BLaER1 treated with 17β-estradiol and CSF1 and Interleukin-3, amounts not matched to agents 10 nM and 100 nM (cell line): ENCODE results near the gene ZNF532.

Experiments used
- H3K27ac ChIP-seq, 11 experiments: shearing (Covaris generic); formaldehyde crosslinking; 2 replicates each; pipeline ENCODE4 v1.8.1; 2022
- H3K27me3 ChIP-seq, 11 experiments: shearing (Covaris generic); formaldehyde crosslinking; 2 replicates each; pipeline ENCODE4 v1.8.1; 2022
- H3K36me3 ChIP-seq, 11 experiments: shearing (Covaris generic); formaldehyde crosslinking; 2 replicates each; pipeline ENCODE4 v1.8.1; 2022
- H3K4me1 ChIP-seq, 10 experiments: shearing (Covaris generic); formaldehyde crosslinking; 2 replicates each; pipeline ENCODE4 v1.8.1; 2022
- H3K4me2 ChIP-seq, 11 experiments: shearing (Covaris generic); formaldehyde crosslinking; 2 replicates each; pipeline ENCODE4 v1.8.1; 2022
- H3K4me3 ChIP-seq, 10 experiments: shearing (Covaris generic); formaldehyde crosslinking; 2 replicates each; pipeline ENCODE4 v1.8.1; 2022
- H3K9ac ChIP-seq, 11 experiments: shearing (Covaris generic); formaldehyde crosslinking; 2 replicates each; pipeline ENCODE4 v1.8.1; 2022
- H3K9me3 ChIP-seq, 11 experiments: shearing (Covaris generic); formaldehyde crosslinking; replicated peaks in 1 of 11; 2 replicates each; pipeline ENCODE4 v1.8.1; 2022
- H4K20me1 ChIP-seq, 11 experiments: shearing (Covaris generic); formaldehyde crosslinking; 2 replicates each; pipeline ENCODE4 v1.8.1; 2022
- Cebpa-rat ChIP-seq, 11 experiments: shearing (Covaris generic); IDR thresholded peaks; 2 replicates each; pipeline ENCODE4 v1.8.1; 2022

ZNF532 gene

DNA sequence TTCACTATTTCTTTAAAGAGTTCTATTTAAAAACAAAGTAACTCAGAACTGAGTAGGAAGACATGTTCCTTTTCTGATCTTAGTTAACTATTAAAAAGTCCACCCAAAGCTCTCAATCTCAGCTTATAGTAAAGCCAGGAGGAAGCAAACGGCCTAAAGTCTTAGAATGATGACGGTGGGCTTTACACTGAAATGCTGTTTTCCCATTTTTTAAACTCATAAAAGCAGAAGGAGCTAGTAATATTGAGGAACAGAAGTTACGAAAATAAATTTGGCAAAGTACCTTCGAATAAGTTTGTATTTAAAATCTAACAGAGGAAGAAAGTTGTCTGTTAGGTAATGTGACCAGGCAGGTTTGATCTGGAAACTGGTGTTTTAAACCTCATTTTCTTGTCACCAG lies 111.1 kb downstream of the ZNF532 start:
- no peak overlapping the region for H3K4me2 ChIP-seq
- H4K20me1 ChIP-seq, result no peaks in the 10 kb centered on the region
- peaks cover 0 to 9% (median 0%) of the 10 kb centered on the region in 10 experiments; a peak in 3 of 20 replicates for H3K4me1 ChIP-seq
- no peak overlapping the region for H3K4me3 ChIP-seq
- no peak overlapping the region for H3K27ac ChIP-seq
- H3K9me3 ChIP-seq, result no peaks in the 10 kb centered on the region
- H3K27me3 ChIP-seq, result no peaks in the 10 kb centered on the region
- no peak overlapping the region for H3K9ac ChIP-seq
- TF ChIP-seq Cebpa-rat (IDR thresholded peaks at IDR 0.05), result no peak
- no peaks in the 10 kb centered on the region for H3K36me3 ChIP-seq

DNA sequence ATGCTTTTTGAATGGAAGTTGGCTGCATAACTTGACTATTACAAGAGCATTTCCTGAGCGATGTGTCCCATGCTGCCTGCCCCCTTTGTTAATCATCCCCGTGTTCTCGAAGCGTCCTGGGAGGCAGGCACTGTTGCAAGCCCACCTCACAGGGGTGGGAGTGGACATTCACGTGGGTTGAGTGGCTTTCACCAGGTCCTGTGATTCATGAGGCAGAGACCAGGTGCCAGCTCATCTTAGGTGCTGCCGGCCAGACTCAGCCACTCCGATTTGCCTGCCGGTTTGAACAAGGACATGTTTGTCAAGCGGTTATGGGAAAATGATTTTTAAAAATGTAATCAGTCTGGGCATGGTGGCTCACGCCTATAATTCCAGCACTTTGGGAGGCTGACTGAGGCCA lies 112.5 kb downstream of the ZNF532 start:
- Histone ChIP-seq H3K4me2 (no peak overlapping the region), H3K4me3 (no peak overlapping the region), H3K4me1 (peaks cover 0 to 9% (median 0%) of the 10 kb centered on the region in 10 experiments; a peak in 3 of 20 replicates), H3K36me3 (no peaks in the 10 kb centered on the region), H3K27me3 (no peaks in the 10 kb centered on the region), H3K9me3 (no peaks in the 10 kb centered on the region), H3K9ac (no peak overlapping the region), H4K20me1 (no peaks in the 10 kb centered on the region), H3K27ac (no peak overlapping the region)
- no peak for TF ChIP-seq Cebpa-rat (IDR thresholded peaks at IDR 0.05)

- Histone ChIP-seq H3K27me3 (no peaks in the 10 kb centered on the region), H3K4me3 (no peak overlapping the region), H3K36me3 (no peaks in the 10 kb centered on the region), H3K4me1 (peaks cover 0 to 9% (median 0%) of the 10 kb centered on the region in 10 experiments; a peak in 3 of 20 replicates), H3K27ac (no peak overlapping the region), H3K4me2 (no peak overlapping the region), H3K9ac (no peak overlapping the region), H4K20me1 (no peaks in the 10 kb centered on the region), H3K9me3 (no peaks in the 10 kb centered on the region)
- TF ChIP-seq Cebpa-rat (IDR thresholded peaks at IDR 0.05), result no peak
Observed at GRCh38 chr18:58977801-58978200, 113.1 kb downstream of the ZNF532 start.

- no peak overlapping the region for H3K27ac ChIP-seq
- H3K9ac ChIP-seq, result no peak overlapping the region
- H3K4me2 ChIP-seq, result no peak overlapping the region
- H4K20me1 ChIP-seq, result no peaks in the 10 kb centered on the region
- no peaks in the 10 kb centered on the region for H3K9me3 ChIP-seq
- peaks cover 0 to 9% (median 0%) of the 10 kb centered on the region in 10 experiments; a peak in 3 of 20 replicates for H3K4me1 ChIP-seq
- no peak for TF ChIP-seq Cebpa-rat (IDR thresholded peaks at IDR 0.05)
- H3K27me3 ChIP-seq, result no peaks in the 10 kb centered on the region
- H3K4me3 ChIP-seq, result no peak overlapping the region
- no peaks in the 10 kb centered on the region for H3K36me3 ChIP-seq
Observed at GRCh38 chr18:58978916-58979315, 114.2 kb downstream of the ZNF532 start.

DNA sequence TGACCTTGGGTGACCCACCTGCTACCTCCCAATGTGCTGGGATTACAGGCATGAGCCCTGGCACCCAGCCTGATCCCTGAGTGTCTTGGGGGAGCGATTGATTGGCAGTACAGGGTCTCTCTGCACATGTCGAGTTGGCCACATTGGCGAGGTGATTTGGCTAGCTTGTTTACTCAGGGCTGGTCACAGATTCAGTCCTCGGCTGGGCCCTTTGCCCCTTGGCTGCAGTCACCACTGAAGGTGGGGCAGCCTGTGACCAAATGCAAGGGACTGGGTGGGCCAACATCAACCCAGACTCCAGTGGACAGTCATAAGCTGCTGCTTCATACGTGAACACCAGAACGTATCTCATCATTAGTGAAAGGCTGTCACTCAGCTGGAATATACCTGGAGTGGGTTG lies 114.9 kb downstream of the ZNF532 start:
- no peaks in the 10 kb centered on the region for H3K27me3 ChIP-seq
- no peak overlapping the region for H3K9ac ChIP-seq
- no peaks in the 10 kb centered on the region for H3K9me3 ChIP-seq
- peaks cover 0 to 9% (median 0%) of the 10 kb centered on the region in 10 experiments; a peak in 3 of 20 replicates for H3K4me1 ChIP-seq
- H3K4me3 ChIP-seq, result no peak overlapping the region
- no peak for TF ChIP-seq Cebpa-rat (IDR thresholded peaks at IDR 0.05)
- H3K27ac ChIP-seq, result no peak overlapping the region
- no peak overlapping the region for H3K4me2 ChIP-seq
- H4K20me1 ChIP-seq, result no peaks in the 10 kb centered on the region
- H3K36me3 ChIP-seq, result no peaks in the 10 kb centered on the region

GRCh38 chr18:58980991-58981390 lies 116.3 kb downstream of the ZNF532 start:
- Histone ChIP-seq H3K4me2 (no peak overlapping the region), H3K27me3 (no peaks in the 10 kb centered on the region), H3K4me1 (peaks cover 0 to 2% (median 0%) of the 10 kb centered on the region in 10 experiments; a peak in 3 of 20 replicates), H3K9me3 (no peaks in the 10 kb centered on the region), H3K27ac (no peak overlapping the region), H4K20me1 (no peaks in the 10 kb centered on the region), H3K4me3 (no peak overlapping the region), H3K36me3 (no peaks in the 10 kb centered on the region), H3K9ac (no peak overlapping the region)
- TF ChIP-seq Cebpa-rat (IDR thresholded peaks at IDR 0.05), result no peak

DNA sequence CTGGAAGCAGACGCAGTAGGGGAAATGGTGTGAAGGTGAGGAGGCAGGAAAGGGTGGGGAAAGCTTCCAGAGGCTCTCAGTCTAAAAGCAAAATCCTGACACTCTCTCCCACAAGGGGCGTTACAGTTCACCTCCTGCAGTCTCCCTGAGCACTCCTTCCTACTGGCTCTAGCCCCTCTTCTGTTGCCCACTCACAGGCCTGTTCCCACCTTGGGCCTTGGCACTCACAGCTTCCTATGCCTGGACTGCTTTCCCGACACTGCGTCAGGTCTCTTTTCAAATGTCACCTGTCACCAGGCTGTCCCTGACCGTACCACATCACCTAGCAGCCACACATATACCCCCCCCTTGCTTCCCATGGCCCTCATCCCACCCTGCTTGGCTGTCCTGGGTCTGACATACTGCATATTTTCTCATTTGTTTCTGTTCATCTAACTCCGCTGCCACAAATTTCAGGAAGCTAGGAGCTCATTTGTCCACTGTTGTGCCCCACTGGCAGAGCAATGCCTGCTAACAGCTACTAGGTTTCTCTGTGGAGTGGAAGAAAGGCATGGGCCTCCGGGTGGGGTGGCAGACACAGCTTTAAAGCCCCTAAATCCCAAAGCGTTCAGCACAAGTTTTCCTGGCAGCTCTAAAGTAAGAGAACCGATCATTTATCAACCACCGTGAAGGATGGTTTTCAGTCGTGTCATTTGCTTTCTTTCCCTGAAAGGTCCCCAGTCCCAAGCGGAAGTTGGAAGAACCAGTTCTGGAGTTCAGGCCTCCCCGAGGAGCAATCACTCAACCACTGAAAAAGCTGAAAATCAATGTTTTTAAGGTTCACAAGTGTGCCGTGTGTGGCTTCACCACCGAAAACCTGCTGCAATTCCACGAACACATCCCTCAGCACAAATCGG lies 118.8 kb downstream of the ZNF532 start:
- Histone ChIP-seq H3K27me3 (no peaks in the 10 kb centered on the region), H3K4me2 (no peak overlapping the region), H3K27ac (no peak overlapping the region), H3K36me3 (no peaks in the 10 kb centered on the region), H3K9ac (no peak overlapping the region), H3K4me1 (no peaks in the 10 kb centered on the region; a peak in 1 of 20 replicates), H3K4me3 (no peak overlapping the region), H3K9me3 (peaks cover under 1 to 15% (median 7%) of the 10 kb centered on the region in 11 experiments; a peak in 18 of 22 replicates), H4K20me1 (no peaks in the 10 kb centered on the region)
- TF ChIP-seq Cebpa-rat (IDR thresholded peaks at IDR 0.05), result no peak

- Histone ChIP-seq H4K20me1 (no peaks in the 10 kb centered on the region), H3K27me3 (no peaks in the 10 kb centered on the region), H3K27ac (no peak overlapping the region), H3K4me3 (no peak overlapping the region), H3K4me2 (no peak overlapping the region; a peak in 1 of 22 replicates), H3K9me3 (peaks cover 23 to 43% (median 31%) of the 10 kb centered on the region in 11 experiments), H3K36me3 (no peaks in the 10 kb centered on the region), H3K9ac (no peak overlapping the region), H3K4me1 (peaks cover 15 to 31% (median 21%) of the 10 kb centered on the region in 10 experiments; a peak in 19 of 20 replicates)
- TF ChIP-seq Cebpa-rat (IDR thresholded peaks at IDR 0.05), result no peak
Observed at GRCh38 chr18:58988600-58988999, 123.9 kb downstream of the ZNF532 start.

DNA sequence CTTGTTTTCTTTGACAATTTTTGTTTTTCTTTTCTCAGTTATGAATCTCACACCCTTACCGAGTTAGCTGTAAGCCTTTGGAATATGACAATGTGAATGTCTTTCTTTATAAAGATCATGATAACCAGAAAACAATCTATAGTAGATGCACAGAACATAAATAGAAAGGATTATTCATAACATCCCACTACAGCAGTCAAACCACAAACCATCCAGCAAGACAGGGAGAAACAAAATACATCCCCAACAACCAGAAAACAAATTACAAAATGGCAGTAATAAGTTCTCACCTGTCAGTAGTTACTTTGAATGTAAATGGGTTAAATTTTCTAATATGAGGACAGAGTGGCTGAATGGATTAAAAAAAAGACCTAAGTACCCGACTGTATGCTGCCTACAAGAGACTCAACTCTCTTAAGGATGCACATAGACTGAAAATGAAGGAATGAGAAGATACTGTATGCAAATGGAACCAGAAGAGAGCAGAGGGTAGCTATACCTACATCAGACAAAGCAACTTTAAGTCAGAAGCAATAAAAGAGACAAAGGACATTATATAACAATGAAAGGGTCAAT lies 124.6 kb downstream of the ZNF532 start:
- H3K4me1 ChIP-seq, result peaks cover 15 to 34% (median 21%) of the 10 kb centered on the region in 10 experiments; a peak in 19 of 20 replicates
- H3K9ac ChIP-seq, result no peak overlapping the region
- H3K36me3 ChIP-seq, result no peaks in the 10 kb centered on the region
- no peak for TF ChIP-seq Cebpa-rat (IDR thresholded peaks at IDR 0.05)
- H3K27me3 ChIP-seq, result no peaks in the 10 kb centered on the region
- no peak overlapping the region for H3K4me2 ChIP-seq
- peaks cover 23 to 43% (median 31%) of the 10 kb centered on the region in 11 experiments for H3K9me3 ChIP-seq
- no peaks in the 10 kb centered on the region for H4K20me1 ChIP-seq
- H3K4me3 ChIP-seq, result no peak overlapping the region
- H3K27ac ChIP-seq, result no peak overlapping the region
